Right cardiac atrium (tissue), 5 donors: Measurements from ENCODE around the gene KPNA6. TPM values are rescaled to one million over a fixed set of nuclear protein-coding genes. Genes with fewer than 3 reads are reported as not detected.
"Not testable (repeated sequence)": the region's sequence is repeated elsewhere in the genome, so short reads cannot be mapped to it uniquely, and the experiment has no call there.

Experiments used
- ATAC-seq, 2 donors: fragments of 200-7000 bp; cut with Tn5 transposase; one replicate each; pipeline versions ENCODE4 v1.8.0 to v1.9.1; 2020; ENCODE audit warnings: moderate library complexity in 2 of 2, mild to moderate bottlenecking in 1 of 2
- DNase-seq, 3 donors: peaks; one replicate each; pipeline ENCODE4 v3.0.0-alpha.2; 2020
- H3K27ac ChIP-seq: one replicate; pipeline ENCODE4 v1.5.1; 2013; ENCODE audit warnings: mild to moderate bottlenecking, low read length, control low read depth, moderate library complexity
- H3K27me3 ChIP-seq: one replicate; pipeline ENCODE4 v1.6.1; 2013; ENCODE audit not compliant: control insufficient read depth, insufficient read depth
- H3K4me1 ChIP-seq: one replicate; pipeline ENCODE4 v1.6.1; 2013; ENCODE audit warnings: low read length; ENCODE audit not compliant: control insufficient read depth, insufficient read depth
- H3K4me3 ChIP-seq: one replicate; pipeline ENCODE4 v1.5.1; 2013; ENCODE audit warnings: low read length, control low read depth
- H3K9me3 ChIP-seq: one replicate; pipeline ENCODE4 v1.6.1; 2013; ENCODE audit warnings: low read length; ENCODE audit not compliant: control insufficient read depth
- WGBS: extraction: QIAGEN DNeasy Blood & Tissue Kit; methylation state at CpG from one replicate; pipeline ENCODE4 v1.1.7; 2013; 5-methylcytosine and 5-hydroxymethylcytosine counted together
- intact Hi-C, 4 donors: fragments of 100-400 bp; cut with DNase I; formaldehyde crosslinking; loops; one replicate each; pipeline versions ENCODE4 v1.11.0 to v1.14.0; 2022 to 2023
- polyA plus RNA-seq: library from polyadenylated mRNA; stranded (reverse); fragments of 200-250 nt; gene quantifications from one replicate; pipeline ENCODE4 v1.2.3, GENCODE V29; 2013
- total RNA-seq, 4 donors: library from RNA; stranded (reverse); fragmentation: NEBNext Ultra II Directional; extraction: Animal tissue kit (Norgen Biotek cat#: 25700); gene quantifications; one replicate each; pipeline ENCODE4 v1.2.1, GENCODE V29; 2021
- donor health status: healthy with polysubstance abuse.
- donor health status: DM: no; HTN: yes; CAD: no.
- donor health status: DM: no; HTN: no; CAD: no.
- donor health status: DM: no; HTN: yes; CAD: no; lungs with severe emphysema.
- donor health status: DM: yes; HTN: yes; CAD: no.

Gene KPNA6
- total and polyA plus RNA-seq, 5 donors: 14.7 to 79.7 (median 75.5) TPM

GRCh38 chr1:32143302-32143695 is 35.4 kb downstream of the KPNA6 start:
- H3K9me3 ChIP-seq, ATAC-seq, H3K4me3 ChIP-seq, H3K4me1 ChIP-seq, H3K27me3 ChIP-seq, DNase-seq, intact Hi-C loops: not testable (repeated sequence)
- WGBS: 70% methylated on average over 4 of the region's 4 CpGs
- H3K27ac ChIP-seq: peak overlapping the region; percentile 61

DNA sequence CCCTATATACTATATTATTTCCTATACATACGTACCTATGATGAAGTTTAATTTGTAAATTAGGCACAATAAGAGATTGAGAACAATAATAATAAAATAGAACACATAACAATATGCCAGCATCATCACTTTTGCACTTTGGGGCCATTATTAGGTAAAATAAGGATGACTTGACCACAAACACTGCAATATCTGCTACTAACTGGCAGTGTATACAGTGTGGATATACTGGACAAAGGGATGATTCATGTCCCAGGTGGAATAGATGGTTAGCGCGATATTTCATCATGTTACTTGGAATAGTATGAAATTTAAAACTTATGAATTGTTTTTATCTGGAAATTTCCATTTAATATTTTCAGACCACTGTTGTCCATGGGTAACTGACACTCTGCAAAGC is 36.2 kb downstream of the KPNA6 start:
- intact Hi-C loops: no loop called here
- no peak overlapping the region for H3K27ac ChIP-seq
- H3K9me3 ChIP-seq: no peaks in the 10 kb centered on the region
- no peaks in the 10 kb centered on the region for H3K27me3 ChIP-seq
- H3K4me1 ChIP-seq: no peaks in the 10 kb centered on the region
- WGBS: 91% methylated on average over 3 of the region's 3 CpGs
- no peak overlapping the region for H3K4me3 ChIP-seq
- DNase-seq (no peak), ATAC-seq (no peak)

DNA sequence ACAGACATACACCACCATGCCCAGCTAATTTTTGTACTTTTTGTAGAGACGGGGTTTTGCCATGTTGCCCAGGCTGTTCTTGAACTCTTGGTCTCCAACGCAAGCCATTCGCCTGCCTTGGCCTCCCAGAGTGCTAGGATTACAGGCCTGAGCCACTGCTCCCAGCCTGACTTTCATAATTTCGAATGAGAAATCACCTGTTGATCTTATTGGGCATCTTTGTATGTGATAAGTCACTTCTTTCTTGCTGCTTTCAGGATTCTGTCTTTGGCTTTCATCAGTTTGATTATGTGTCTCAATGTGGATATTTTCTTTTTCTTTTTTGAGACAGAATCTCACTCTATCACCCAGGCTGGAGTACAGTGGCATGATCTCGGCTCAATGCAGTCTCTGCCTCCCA is 39.9 kb downstream of the KPNA6 start:
- WGBS: 99% methylated on average over 5 of the region's 5 CpGs

DNA sequence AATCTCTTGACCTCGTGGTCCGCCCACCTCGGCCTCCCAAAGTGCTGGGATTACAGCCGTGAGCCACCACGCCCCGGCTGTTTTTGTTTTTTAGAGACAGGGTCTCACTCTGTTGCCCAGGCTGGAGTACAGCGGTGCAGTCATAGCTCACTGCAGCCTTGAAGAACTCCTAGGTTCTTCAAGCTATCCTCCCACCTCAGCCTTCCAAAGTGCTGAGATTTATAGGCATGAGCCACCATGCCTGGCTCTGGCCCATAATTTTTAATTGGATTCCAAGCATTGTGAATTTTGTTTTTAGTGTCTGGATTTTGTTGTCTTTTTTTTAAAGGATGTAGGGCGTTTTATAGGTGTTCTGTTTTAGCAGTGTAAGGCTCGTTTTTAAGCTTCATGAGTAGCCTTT is 43.0 kb downstream of the KPNA6 start:
- WGBS: 90% methylated on average over 9 of the region's 9 CpGs
- H3K4me1 ChIP-seq: peaks cover 3% of the 10 kb centered on the region
- no peak overlapping the region for H3K27ac ChIP-seq
- no peak for DNase-seq
- ATAC-seq: no peak
- H3K4me3 ChIP-seq: no peak overlapping the region
- H3K9me3 ChIP-seq: no peaks in the 10 kb centered on the region
- no peaks in the 10 kb centered on the region for H3K27me3 ChIP-seq
- intact Hi-C loops: no loop called here

More for the DNA sequence above, 39.9 kb downstream of the KPNA6 start:
- H3K4me1 ChIP-seq, H3K4me3 ChIP-seq, intact Hi-C loops, H3K27ac ChIP-seq, H3K9me3 ChIP-seq, DNase-seq, ATAC-seq, H3K27me3 ChIP-seq: not testable (repeated sequence)

DNA sequence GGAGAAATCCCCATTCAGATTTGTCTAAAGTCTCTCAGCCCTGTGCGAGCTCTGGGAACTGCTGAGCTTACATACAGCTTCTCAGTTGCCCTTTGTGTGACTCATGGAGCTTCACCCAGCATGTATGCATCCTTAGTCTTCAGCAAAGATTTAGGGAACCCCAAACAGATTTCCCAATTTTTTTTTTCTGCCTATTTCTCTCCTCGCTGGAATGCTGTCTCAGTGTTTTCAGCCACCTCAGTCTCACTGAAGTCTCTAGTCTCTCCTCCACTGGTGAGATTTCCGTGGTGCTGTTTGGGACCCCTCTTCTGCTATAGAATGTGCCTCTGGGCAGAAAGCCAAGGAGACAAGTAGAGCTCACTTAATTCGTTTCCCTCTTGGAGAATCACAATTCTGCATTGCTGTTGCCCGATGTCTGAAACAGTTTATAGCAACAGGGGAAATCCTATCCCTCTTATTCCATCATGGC is 43.5 kb downstream of the KPNA6 start:
- ATAC-seq (no peak), DNase-seq (no peak)
- intact Hi-C loops: no loop called here
- Histone ChIP-seq H3K4me1 (peaks cover 3% of the 10 kb centered on the region), H3K9me3 (no peaks in the 10 kb centered on the region), H3K4me3 (no peak overlapping the region), H3K27ac (no peak overlapping the region), H3K27me3 (no peaks in the 10 kb centered on the region)
- 33% methylated on average over 5 of the region's 5 CpGs for WGBS

- Histone ChIP-seq H3K27ac (no peak overlapping the region), H3K4me1 (no peaks in the 10 kb centered on the region), H3K4me3 (no peak overlapping the region), H3K9me3 (no peaks in the 10 kb centered on the region), H3K27me3 (no peaks in the 10 kb centered on the region)
- DNase-seq (no peak), ATAC-seq (no peak)
- 70% methylated on average over 3 of the region's 3 CpGs for WGBS
- intact Hi-C loops: no loop called here
These were observed 51.3 kb downstream of the KPNA6 start for GRCh38 chr1:32159189-32159588.

- H3K4me1 ChIP-seq: no peaks in the 10 kb centered on the region
- DNase-seq: no peak
- H3K27ac ChIP-seq: no peak overlapping the region
- no peaks in the 10 kb centered on the region for H3K9me3 ChIP-seq
- H3K27me3 ChIP-seq: no peaks in the 10 kb centered on the region
- intact Hi-C loops: no loop called here
- ATAC-seq: no peak
- 95% methylated on average over 2 of the region's 2 CpGs for WGBS
- H3K4me3 ChIP-seq: no peak overlapping the region
These were observed 55.5 kb downstream of the KPNA6 start for GRCh38 chr1:32163405-32163804.

DNA sequence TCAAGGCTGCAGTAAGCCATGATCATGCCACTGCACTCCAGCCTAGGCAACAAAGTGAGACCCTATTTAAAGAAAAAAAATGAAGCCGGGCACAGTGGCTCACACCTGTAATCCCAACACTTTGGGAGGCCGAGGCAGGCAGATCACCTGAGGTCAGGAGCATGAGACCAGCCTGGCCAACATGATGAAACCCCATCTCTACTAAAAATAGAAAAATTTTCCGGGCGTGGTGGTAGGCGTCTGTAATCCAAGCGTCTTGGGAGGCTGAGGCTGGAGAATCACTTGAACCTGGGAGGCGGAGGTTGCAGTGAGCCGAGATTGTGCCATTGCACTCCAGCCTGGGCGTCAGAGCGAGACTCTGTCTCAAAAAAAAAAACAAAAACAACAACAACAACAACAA is 57.8 kb downstream of the KPNA6 start:
- ATAC-seq, H3K4me3 ChIP-seq, intact Hi-C loops, DNase-seq, H3K9me3 ChIP-seq, H3K4me1 ChIP-seq, H3K27ac ChIP-seq, H3K27me3 ChIP-seq: not testable (repeated sequence)
- 90% methylated on average over 10 of the region's 10 CpGs for WGBS

GRCh38 chr1:32170991-32171390 is 63.1 kb downstream of the KPNA6 start:
- intact Hi-C loops: no loop called here
- no peak overlapping the region for H3K4me3 ChIP-seq
- H3K27me3 ChIP-seq: no peaks in the 10 kb centered on the region
- 64% methylated on average over 4 of the region's 4 CpGs for WGBS
- DNase-seq (no peak), ATAC-seq (peak in 1 of 2 donors; percentile 17)
- no peaks in the 10 kb centered on the region for H3K4me1 ChIP-seq
- no peaks in the 10 kb centered on the region for H3K9me3 ChIP-seq
- no peak overlapping the region for H3K27ac ChIP-seq

GRCh38 chr1:32172621-32173245 is 64.9 kb downstream of the KPNA6 start:
- no peak overlapping the region for H3K27ac ChIP-seq
- DNase-seq: no peak
- H3K9me3 ChIP-seq: no peaks in the 10 kb centered on the region
- intact Hi-C loops: no loop called here
- H3K4me1 ChIP-seq: no peaks in the 10 kb centered on the region
- H3K27me3 ChIP-seq: no peaks in the 10 kb centered on the region
- no peak overlapping the region for H3K4me3 ChIP-seq
- 100% methylated on average over 1 of the region's 1 CpG for WGBS
- ATAC-seq: no peak

DNA sequence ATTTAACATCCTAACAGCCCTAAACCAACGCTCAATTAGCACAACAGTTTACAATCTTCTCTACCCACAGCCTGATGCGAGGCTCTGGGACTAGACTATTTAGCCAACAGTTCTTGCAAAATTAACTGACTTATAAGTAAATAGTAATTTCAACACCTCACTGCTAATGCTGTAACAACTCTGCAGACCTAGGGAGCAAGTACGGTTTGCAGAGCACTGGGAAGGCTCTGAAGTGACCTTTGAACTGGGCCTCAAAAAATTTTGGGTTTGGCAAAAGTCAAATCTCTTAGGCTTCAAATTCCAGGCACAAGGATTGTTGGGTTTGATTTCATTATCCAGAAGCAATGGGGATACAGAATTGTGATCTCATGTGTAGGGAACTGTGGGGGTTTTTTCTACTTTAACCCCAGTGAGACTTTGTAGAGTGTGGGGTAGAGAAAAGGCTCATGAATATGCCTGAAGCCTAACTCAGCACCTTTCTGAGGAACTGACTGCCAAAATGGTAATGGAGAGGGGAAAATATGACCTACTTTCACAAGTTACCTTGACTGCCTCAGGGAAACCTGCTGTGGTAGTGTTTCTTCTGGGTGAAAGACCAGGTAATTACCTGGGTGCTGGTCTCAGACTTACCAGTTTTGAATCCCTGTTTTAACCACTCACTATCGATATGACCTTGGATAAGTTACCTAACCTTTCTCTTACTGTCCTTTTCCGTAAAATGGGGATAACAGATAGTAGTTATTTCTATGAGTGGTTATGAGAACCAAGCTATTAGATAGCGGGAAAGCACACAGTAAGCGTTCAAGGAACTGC is 70.7 kb downstream of the KPNA6 start:
- Histone ChIP-seq H3K27ac (peak overlapping the region; percentile 98), H3K4me1 (peaks cover 8% of the 10 kb centered on the region), H3K4me3 (peak overlapping the region; percentile 79), H3K27me3 (no peaks in the 10 kb centered on the region), H3K9me3 (no peaks in the 10 kb centered on the region)
- 79% methylated on average over 7 of the region's 7 CpGs for WGBS
- DNase-seq: no peak
- no peak for ATAC-seq
- intact Hi-C loops: no loop called here
